Mucosa of stomach (tissue), 1 donor: ENCODE measurements around the gene IL17RB.

ENCODE experiments used
- H3K27me3 ChIP-seq: one replicate; pipeline ENCODE4 v1.7.0; 2013; ENCODE audit warnings: mild to moderate bottlenecking, low read length; ENCODE audit not compliant: control insufficient read depth, insufficient read depth
- H3K36me3 ChIP-seq: one replicate; pipeline ENCODE4 v1.7.0; 2013; ENCODE audit warnings: low read length; ENCODE audit not compliant: control insufficient read depth, insufficient read depth
- H3K4me1 ChIP-seq: one replicate; pipeline ENCODE4 v1.7.0; 2013; ENCODE audit warnings: mild to moderate bottlenecking, low read length; ENCODE audit not compliant: control insufficient read depth, insufficient read depth
- H3K4me3 ChIP-seq: one replicate; pipeline ENCODE4 v1.7.0; 2013; ENCODE audit warnings: low read length
- H3K9ac ChIP-seq: one replicate; pipeline ENCODE4 v1.7.0; 2013; ENCODE audit warnings: mild to moderate bottlenecking, low read length, moderate library complexity
- H3K9me3 ChIP-seq: one replicate; pipeline ENCODE4 v1.7.0; 2013; ENCODE audit warnings: mild to moderate bottlenecking, low read length, moderate library complexity; ENCODE audit not compliant: control insufficient read depth
- donor health status: Pancreatic carcinoma.

Gene IL17RB

GRCh38 chr3:53815651-53816050, 30.7 kb upstream of the IL17RB start:
- H3K4me3 ChIP-seq, result no peak overlapping the region
- no peaks in the 10 kb centered on the region for H3K27me3 ChIP-seq
- H3K4me1 ChIP-seq, result no peaks in the 10 kb centered on the region
- H3K36me3 ChIP-seq, result no peaks in the 10 kb centered on the region
- H3K9ac ChIP-seq, result no peak overlapping the region
- no peaks in the 10 kb centered on the region for H3K9me3 ChIP-seq

DNA sequence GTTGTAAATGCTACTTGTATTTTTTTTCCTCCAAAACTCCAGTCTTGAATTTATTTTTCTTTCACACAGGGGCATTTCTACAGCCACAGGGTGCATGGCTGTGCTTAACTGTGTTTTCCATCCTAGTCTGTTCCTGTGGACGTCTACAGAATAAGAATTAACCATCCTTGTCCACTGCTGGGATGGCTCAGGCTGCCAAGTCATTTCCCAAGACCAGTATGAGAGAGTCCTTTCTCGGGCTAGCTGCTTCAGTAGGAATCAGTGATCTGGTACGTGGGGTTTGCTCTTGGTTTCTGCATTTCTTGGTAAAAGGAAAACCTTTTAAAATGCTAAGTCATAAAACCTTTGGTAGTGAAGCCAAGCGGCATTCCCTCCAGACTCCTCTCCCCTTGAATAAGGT, 29.9 kb upstream of the IL17RB start:
- Histone ChIP-seq H3K9ac (no peak overlapping the region), H3K36me3 (no peaks in the 10 kb centered on the region), H3K4me1 (no peaks in the 10 kb centered on the region), H3K27me3 (no peaks in the 10 kb centered on the region), H3K4me3 (no peak overlapping the region), H3K9me3 (no peaks in the 10 kb centered on the region)

DNA sequence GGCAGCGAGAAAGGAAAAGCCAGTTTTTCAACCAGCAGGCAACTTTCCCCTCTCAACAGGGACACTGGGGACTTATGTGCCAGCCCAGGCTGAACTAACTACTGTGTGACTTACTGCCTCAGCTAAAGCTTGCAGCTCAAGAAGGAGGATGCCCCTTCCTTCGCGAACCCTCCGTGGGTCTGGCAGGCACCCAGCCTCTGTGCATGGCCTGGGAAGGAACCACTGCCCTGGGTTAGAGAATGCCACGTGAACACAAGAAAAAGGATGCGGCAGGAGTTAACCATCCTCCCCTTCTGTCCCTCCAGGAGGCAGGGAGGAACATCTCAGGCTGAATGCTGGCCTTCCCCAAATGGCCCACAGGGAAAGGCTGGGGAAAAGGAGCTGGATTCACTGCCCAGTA, 29.2 kb upstream of the IL17RB start:
- no peaks in the 10 kb centered on the region for H3K36me3 ChIP-seq
- H3K9ac ChIP-seq, result no peak overlapping the region
- H3K27me3 ChIP-seq, result no peaks in the 10 kb centered on the region
- no peak overlapping the region for H3K4me3 ChIP-seq
- no peaks in the 10 kb centered on the region for H3K9me3 ChIP-seq
- H3K4me1 ChIP-seq, result no peaks in the 10 kb centered on the region

GRCh38 chr3:53817809-53818208, 28.6 kb upstream of the IL17RB start:
- Histone ChIP-seq H3K36me3 (peaks cover 4% of the 10 kb centered on the region), H3K9ac (no peak overlapping the region), H3K4me1 (no peaks in the 10 kb centered on the region), H3K4me3 (no peak overlapping the region), H3K27me3 (no peaks in the 10 kb centered on the region), H3K9me3 (no peaks in the 10 kb centered on the region)

DNA sequence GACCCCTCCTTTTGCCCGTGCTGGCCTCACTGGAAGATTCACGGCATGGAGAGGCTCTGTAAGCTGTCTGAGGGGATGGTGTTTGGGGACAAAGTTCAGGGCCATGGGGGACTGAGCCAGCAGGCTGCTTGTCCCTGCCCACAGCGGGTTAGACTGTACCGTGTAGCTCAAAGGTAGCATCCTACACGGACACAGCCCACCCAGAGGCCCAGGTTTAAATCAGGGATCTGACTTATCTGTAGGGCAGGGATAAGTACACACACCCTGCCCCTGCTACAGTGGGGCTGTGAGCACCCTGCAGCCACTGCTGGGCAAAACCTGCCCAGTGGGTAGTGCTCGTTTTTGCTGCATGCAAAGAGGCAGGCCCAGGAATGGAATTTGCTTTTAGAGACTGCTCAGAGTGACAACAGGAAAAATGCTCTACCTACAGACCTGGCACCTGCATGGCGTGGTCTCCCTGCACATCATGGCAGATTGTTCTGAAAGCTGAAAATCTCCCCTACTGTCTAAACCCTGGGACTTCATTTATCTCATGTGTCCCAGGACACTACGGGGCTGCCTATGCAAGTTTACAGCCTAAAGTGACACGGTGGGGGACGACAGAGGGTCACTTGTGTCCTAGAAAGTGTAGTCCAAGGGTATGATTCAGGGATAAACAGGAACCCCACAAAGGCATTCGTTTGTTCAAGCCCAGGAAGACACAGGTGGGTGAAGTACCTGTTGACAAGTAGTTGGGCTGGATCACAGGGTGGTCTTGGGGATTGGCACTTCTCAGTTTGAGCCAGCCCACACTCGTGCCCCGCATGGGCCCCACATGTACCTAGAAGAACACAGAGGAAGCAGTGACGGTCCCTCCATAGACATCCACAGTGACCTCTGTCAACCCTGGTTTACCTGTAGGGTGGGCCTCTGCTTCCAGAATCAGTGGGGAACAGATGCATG, 27.9 kb upstream of the IL17RB start:
- no peaks in the 10 kb centered on the region for H3K9me3 ChIP-seq
- no peaks in the 10 kb centered on the region for H3K27me3 ChIP-seq
- no peak overlapping the region for H3K9ac ChIP-seq
- peaks cover 5% of the 10 kb centered on the region for H3K36me3 ChIP-seq
- H3K4me1 ChIP-seq, result no peaks in the 10 kb centered on the region
- H3K4me3 ChIP-seq, result no peak overlapping the region

DNA sequence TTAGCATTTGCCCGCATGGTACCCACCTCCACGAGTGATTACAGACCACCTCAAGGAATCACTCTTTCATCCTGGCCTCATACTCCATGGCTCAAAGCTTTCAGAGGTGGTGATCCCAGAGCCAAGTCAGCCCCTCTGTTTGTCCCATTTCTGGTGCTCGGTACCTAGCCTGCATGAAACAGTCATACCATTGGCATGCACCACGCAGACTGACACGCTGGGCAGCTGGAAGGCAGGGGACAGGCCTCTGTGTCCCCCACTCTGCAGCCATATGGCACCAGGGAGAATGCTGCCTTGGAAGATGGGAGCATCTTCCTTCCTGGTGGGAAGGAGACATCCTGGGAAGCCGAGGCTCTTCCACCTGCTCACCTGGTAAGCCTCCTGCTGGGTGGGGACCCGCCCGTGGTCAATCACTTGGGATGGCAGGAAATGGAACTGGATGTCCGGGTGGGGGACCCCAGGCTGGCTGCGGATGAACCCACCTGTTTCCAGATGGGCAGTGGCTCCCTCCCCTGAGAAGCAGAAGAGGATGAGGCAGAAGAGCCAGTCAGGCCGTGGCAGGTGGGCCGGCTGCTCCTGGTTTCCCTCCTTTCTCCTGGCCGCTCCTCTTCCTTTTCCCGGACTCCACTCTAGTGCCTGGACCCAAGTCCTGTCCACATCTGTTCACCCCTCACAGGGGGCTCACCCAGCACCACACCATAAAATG, 27.1 kb upstream of the IL17RB start:
- Histone ChIP-seq H3K4me3 (no peak overlapping the region), H3K9me3 (no peaks in the 10 kb centered on the region), H3K9ac (no peak overlapping the region), H3K4me1 (no peaks in the 10 kb centered on the region), H3K27me3 (no peaks in the 10 kb centered on the region), H3K36me3 (peaks cover 5% of the 10 kb centered on the region)

DNA sequence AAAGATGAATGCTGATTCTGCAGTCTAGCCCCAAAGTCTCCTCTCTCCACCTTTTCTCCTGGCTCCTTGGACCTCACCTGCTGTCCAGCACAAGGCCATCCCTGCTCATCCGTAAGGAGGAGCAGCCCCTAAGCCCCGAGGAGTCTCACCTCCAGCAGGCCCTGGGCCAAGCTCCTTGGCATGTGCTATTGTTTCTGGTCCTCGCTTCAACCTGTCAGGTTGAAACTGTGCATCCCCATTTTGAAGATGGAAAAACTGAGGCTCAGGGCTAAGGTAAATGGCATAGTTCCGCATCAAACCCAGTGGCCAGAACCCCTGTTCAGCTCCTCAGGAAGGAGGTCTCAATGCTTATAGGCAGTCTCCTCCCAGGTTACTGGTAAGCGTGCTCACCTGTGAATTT, 26.3 kb upstream of the IL17RB start:
- peaks cover 5% of the 10 kb centered on the region for H3K36me3 ChIP-seq
- no peak overlapping the region for H3K4me3 ChIP-seq
- H3K9me3 ChIP-seq, result no peaks in the 10 kb centered on the region
- H3K27me3 ChIP-seq, result no peaks in the 10 kb centered on the region
- H3K9ac ChIP-seq, result no peak overlapping the region
- no peaks in the 10 kb centered on the region for H3K4me1 ChIP-seq

DNA sequence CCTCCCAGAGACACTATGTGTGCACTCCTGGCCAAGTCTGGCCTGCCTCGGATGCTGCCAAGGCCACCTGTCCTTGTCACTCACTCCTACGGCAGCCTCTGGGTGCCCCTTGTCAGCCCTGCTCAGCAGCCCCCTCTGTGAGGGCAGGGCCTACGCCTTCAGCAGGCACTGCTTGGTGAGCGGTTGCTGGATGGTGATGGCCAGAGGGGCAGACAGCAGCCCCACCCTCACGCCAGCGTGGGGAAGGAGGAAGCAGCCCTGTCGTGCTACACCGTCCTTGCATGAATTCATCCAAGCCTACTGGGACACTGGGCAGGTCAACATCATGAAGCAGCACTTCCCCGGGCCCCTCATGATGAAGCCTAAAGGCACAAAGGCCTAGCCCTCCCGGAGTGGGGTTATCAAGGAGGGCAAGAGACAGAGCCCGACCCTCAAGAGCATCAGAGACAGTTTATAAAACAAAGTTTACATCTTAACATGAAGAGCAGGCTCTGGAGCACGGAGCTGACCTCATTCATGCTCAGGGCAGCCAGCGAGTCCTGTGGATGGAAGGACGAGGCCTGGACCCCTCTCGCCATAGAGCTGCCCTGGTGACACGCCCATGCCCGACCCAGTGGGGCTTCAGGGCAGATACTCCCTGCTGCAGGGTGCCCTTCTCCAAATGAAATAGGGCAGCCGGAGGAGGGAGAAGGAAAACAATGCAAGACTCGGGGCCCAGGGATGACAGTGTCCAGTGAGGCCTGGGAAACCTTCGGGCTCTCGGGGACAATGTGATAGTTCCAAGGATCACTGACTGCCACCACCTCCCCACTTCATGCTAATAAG, 25.4 kb upstream of the IL17RB start:
- Histone ChIP-seq H3K9me3 (no peaks in the 10 kb centered on the region), H3K4me3 (no peak overlapping the region), H3K27me3 (no peaks in the 10 kb centered on the region), H3K4me1 (no peaks in the 10 kb centered on the region), H3K36me3 (peaks cover 5% of the 10 kb centered on the region), H3K9ac (no peak overlapping the region)

DNA sequence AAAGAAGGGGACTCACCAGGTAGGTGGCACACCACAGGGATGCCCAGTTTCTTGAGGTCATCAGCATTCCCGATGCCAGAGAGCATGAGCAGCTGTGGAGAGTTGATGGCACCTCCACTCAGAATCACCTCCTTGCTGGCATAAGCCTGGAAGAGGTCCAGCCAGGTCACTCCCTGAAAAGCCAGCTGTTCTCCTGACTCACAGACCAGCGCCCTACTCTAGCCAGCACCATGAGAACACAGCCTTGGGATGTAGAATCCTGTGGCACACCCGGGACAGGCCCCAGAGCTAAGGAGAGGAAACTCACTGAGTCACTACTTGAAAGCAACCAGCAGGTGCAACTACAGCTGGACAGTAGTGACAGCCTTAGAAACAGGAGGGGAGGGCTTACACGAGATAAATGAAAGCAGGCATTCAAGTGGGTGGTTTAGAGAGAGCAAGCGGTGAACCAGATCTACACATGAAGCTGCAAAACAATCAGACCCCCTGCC, 24.7 kb upstream of the IL17RB start:
- H3K4me1 ChIP-seq, result no peaks in the 10 kb centered on the region
- H3K27me3 ChIP-seq, result no peaks in the 10 kb centered on the region
- no peak overlapping the region for H3K9ac ChIP-seq
- no peak overlapping the region for H3K4me3 ChIP-seq
- no peaks in the 10 kb centered on the region for H3K9me3 ChIP-seq
- H3K36me3 ChIP-seq, result peaks cover 5% of the 10 kb centered on the region

GRCh38 chr3:53822331-53822741, 24.0 kb upstream of the IL17RB start:
- Histone ChIP-seq H3K9ac (no peak overlapping the region), H3K4me1 (no peaks in the 10 kb centered on the region)

DNA sequence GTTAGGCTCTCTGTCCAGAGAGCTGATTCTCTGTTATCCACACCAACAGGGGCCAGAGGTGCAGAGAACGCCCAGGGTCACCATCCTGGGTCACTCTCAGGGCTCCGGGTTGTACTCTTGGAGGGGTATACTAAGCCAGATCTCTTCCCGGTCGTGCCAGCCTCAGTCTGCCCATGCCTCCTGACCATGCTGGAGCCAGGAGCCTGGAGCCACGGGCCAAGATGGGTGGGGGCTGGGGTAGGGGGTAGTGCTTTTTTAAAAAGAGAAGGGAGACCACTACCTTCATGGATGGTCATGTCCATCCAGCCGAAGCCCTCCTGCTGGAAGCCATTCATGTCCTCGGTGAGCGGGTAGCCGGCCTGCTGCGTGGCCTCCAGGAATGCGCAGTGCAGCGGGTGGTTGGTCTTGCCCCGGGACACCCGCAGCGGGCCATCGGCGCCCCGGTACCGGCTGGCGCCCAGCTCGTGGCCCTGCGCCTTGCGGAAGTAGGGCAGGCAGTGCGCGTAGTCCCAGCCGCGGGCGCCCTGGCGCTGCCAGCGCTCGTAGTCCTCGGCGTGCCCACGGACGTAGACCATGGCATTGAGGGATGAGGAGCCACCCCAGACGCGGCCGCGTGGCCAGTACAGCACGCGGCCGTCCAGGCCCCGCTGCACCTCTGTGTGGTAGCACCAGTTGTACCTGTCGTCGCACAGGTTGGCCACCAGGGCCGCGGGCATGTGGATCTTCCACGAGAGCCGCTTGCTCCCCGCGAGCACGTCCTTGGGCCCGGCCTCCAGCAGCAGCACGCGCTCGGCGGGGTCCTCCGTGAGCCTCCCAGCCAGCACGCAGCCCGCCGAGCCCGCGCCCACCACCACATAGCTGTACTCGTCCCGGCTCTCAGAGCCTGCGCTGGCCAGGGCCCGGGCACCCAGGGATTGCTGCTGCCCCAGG, 23.1 kb upstream of the IL17RB start:
- H3K36me3 ChIP-seq, result peaks cover 5% of the 10 kb centered on the region
- no peak overlapping the region for H3K9ac ChIP-seq
- no peaks in the 10 kb centered on the region for H3K4me1 ChIP-seq
- no peaks in the 10 kb centered on the region for H3K9me3 ChIP-seq
- H3K4me3 ChIP-seq, result no peak overlapping the region
- H3K27me3 ChIP-seq, result no peaks in the 10 kb centered on the region

More at GRCh38 chr3:53822331-53822741, 24.0 kb upstream of the IL17RB start:
- Histone ChIP-seq H3K27me3 (no peaks in the 10 kb centered on the region), H3K4me3 (no peak overlapping the region), H3K36me3 (peaks cover 5% of the 10 kb centered on the region), H3K9me3 (no peaks in the 10 kb centered on the region)
